HG03064 (cell line): ENCODE measurements around the gene RPSA.
"Not testable (repeated sequence)": the region's sequence is repeated elsewhere in the genome, so short reads cannot be mapped to it uniquely, and the experiment has no call there.

Source experiments
- ATAC-seq: cut with Tn5 transposase; IDR thresholded peaks from one replicate; pipeline ENCODE4 v1.9.1; 2021; ENCODE audit warnings: low read depth; ENCODE audit not compliant: unreplicated experiment

RPSA gene

DNA sequence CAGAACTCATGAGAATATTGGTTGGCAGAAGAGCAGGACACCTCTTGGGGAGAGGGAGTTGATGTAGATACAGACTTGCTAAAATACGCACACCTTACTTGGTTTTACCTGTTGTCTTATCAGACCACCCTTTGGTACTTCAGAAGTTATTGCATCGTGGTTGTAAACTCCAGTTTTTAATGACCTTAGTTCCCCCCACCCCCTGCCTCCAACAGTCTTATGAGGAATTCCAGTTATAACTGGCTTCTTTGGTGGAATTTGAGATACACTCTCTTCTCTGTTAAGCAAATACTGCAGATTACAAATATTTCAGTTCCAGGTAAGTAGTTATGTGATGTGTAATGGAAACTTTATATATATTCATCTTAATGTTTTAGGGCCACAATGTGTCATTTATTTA lies 18.4 kb upstream of the RPSA start:
- ATAC-seq, result no peak

DNA sequence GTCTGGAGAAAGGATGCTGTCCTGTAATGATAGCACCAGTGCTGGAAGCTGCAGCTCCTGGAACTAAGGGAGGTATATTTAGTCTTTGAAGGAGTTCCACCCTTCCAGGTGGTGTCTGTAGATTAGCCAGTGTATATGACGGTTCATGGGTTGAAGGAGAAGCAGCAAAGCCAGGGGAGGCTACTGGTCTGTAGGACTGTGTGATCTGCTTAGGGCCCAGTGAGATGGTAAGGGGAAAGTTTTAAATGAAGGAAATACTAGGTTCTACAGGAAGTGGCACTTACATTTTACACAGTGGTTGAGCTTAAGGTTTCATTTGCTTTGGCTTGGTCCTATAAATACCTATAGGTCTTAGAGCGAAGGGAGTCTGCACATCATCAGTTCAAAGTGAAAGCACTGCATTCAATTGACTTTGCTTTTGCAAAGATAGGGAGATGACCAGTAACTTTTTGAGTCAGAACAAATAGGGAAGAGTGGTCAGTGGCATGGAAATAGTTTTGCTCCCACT lies 17.7 kb upstream of the RPSA start:
- ATAC-seq, result peak; percentile 73

DNA sequence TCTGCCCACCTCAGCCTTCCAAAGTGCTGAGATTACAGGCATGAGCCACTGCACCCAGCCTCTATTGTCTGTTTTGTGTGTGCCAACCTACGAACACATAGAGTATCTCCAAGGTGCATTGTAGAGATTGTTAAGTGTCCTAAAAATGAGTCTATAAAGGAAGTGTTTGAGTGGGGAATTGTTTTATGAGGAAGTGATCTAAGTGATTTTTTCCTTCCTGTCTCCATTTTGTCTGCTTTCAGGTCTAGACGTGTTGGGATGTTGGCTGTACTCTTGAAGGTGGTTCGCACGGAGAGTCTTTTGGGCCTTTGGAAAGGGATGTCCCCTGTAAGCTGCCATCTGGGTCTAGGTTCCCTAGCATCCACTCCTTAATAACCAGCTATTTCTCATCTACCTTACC lies 16.3 kb upstream of the RPSA start:
- no peak for ATAC-seq

DNA sequence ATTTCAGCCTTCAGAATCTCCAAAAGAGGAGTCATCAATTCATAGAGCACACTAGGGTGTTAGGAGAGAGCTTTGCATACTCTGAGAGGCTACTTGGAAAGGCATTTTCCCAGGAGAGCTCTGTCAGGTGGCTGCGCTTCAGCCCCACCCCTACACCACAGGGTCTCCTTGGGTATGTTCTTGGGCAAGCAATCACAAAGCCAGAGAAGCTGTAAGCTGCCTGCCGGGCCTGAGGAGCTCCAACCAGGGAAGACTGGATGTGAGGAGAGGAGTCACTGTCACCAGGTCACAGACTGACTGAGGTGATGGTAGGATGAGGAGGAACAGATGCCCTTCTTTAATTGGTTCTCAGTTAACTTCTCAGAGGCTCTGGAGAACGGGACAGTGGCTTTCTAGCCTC lies 9.8 kb upstream of the RPSA start:
- no peak for ATAC-seq

DNA sequence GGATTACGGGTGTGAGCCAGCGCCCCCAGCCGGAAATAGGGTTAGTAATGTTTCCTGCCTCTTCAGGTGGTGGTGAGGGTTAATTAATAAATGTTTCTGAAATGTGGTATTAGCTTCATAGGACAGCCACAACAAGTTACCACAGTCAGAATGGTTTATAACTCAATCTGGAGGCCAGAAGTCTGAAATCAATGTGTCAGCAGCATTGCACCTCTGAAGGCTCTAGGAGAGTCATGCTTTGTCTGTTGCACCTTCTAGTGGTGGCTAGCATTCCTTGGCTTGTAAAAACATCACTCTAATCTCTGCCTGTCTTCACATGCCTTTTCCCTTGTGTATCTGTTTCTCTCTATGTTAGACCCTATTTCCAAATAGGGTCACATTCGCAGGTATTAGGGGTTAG lies 7.8 kb upstream of the RPSA start:
- ATAC-seq, result no peak

DNA sequence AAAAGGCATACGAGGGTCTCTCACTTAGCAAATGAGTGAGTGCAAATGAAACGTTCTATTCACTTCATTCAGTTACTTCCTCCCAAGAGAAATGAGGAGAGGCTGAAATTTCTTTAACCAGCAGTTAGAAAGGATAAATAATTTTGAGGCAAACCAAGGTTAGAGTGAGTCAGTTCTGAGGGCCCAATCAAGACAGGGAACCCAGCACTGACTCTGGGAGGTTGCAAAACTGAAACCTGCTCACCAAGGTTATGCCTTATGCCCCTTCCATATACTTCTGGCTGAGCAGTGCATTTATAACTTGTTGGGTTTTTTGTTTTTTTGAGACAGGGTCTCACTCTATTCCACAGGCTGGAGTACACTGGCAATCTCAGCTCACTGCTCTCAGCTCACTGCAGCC lies 4.5 kb upstream of the RPSA start:
- ATAC-seq, result no peak

DNA sequence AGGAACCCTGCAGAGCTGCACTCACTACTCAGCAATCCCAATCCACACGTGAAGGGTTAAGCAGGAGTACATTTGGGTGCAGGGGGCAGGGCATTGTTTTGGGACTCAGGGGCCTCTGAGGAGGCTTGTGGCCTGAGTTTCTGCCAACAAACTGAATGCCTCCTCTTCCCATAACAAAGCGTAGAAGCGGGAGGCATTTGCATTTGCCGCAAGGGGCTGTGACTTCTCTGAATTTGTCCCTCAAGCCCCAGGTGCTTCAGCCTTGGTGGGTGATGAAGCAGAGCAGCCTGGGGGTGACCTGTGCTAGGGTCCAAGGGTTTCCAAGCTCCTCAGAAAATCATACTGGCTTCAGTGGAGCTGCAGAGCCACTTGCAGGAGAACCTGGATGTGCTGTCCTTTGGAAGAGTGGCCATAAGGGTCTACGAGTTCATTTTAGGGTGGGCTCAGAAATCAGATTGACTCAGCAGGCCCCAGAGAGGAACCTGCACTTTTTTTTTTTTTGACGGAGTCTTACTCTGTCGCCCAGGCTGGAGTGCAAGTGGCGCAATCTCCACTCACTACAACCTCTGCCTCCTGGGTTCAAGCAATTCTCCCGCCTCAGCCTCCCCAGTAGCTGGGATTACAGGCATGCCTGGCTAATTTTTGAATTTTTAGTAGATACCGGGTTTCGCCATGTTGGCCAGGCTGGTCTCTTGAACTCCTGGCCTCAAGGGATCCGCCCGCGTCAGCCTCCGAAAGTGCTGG lies 1.4 kb upstream of the RPSA start:
- no peak for ATAC-seq

DNA sequence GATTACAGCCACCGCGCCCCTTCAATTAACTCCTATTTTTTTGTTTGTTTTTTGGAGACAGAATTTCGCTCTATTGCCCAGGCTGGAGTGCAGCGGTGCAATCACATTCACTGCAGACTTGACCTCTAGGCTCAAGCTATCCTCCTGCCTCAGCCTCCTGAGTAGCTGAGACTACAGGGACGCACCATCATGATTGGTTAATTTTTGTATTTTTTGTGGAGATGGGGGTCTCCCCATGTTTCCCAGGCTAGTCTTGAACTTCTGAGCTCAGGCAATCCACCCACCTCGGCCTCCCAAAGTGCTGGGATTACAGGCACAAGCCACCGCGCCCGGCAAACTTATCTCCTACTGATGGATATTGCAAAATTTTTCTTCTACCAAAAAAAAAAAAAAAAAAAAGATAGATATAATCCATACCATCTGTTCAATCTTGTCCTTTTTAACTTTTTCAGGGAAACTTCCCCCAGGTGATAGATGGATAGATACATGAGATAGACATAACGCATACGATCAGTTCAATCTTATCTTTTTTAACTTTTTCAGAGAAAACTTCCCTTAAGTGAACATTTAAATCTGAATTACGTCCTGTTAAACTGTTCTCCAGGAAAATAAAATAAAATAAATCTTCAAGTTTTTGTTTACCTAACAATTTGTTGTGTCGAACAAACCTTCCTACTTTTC lies 693 bp upstream of the RPSA start:
- ATAC-seq, result no peak

DNA sequence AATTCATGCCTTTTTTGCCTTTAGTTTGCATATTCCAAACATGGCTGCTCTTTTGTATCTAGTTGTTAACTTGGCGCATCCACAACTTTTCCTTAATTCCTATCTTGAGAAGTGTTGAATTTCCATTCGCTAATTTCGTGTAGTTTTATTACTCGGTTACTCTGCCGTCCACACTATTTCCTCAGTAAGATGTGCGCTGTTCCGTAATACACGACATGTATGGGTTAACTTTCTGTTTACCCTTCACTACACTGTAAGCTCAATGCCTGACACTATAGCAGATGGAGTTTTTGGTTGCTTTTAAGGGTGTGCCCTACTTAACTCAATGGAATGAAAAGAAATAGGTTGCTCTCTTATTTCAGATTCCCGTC lies 724 bp downstream of the RPSA start:
- ATAC-seq, result no peak

DNA sequence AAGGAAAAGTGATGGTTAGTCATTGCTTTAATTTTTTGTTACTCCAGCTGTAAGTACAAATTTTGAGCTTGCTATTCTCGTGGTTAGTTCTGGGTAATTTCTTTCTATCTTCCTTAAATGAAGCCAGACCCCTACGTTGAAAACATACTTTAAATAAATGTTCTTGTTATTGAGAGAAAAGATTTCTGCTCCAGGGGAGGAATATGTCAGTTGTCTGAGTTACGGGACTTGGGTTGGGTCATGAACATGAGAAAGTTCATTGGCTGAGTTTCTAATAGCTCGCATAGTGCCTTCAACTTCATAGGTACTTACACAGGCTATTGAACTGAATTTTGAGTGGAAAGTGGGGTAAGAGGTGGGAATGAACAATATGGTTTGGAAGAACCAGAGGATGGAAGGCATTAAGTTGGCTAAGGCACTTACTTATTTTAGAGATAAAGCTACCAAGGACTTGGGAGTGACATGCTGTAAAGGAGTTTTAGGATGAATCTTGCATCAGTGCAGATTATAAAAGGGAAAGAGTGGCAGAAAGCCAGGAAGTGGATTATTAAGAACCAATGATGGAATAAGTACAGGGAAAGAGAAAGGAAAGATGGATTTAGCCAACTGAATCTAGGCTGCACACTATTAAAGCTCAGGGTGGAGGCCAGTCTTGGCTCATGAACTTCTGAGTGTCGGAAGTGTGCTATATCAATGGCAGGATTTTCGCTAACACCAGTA lies 1.4 kb downstream of the RPSA start:
- ATAC-seq, result no peak

DNA sequence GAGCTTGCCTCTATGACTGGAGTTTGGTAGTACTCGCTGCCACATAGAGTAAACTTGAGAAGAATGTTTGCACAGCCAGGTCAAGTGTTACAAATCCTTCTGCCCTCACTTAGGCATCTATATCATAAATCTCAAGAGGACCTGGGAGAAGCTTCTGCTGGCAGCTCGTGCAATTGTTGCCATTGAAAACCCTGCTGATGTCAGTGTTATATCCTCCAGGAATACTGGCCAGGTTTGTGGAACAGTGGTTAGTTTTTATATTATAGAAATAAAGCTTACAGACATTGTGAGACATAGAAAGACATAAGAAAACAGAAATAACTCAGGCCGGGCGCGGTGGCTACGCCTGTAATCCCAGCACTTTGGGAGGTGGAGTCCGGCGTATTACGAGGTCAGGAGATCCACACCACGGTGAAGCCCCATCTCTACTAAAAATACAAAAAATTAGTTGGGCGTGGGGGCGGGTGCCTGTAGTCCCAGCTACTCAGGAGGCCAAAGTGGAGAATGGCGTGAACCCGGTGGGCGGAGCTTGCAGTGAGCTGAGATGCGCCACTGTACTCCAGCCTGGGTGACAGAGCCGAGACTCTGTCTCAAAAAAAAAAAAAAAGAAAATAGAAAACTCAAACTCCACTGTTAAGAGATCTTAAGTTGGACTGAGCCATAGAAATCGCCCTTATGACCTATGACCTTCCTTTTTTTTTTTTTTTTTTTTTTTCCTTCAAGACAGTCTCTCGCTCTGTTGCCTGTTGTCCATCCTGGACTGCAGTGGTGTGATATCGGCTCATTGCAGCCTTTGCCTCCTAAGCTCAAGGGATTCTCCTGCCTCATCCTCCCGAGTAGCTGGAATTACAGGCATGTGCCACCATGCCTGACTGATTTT lies 2.2 kb downstream of the RPSA start:
- ATAC-seq, result no peak

DNA sequence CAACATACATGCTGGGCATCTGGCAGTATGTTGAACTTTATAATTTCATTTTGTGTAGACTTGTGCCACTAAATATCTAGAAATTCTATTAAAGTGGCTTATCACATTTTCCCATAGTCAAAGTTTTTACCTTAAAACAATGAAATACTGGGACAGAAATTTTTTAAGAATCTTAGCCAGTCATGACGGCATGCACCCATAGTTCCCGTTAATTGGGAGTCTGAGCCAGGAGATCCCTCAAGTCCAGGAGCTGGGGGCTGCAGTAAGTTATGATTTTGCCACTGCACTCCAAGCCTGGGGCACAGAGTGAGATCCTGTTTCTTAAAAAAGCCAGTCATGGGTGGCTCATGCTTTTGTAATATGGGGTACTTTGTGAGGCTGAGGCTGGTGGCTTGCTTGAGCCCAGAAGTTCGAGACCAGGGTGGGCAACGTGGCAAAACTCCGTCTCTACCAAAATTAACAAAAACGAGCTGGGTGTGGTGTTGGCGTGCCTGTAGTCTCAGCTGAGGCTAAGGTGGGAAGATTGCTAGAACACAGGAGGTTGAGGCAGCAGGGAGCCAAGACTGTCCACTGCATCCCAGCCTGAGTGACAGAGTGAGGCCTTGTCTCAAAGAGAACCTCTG lies 3.1 kb downstream of the RPSA start:
- no peak for ATAC-seq

DNA sequence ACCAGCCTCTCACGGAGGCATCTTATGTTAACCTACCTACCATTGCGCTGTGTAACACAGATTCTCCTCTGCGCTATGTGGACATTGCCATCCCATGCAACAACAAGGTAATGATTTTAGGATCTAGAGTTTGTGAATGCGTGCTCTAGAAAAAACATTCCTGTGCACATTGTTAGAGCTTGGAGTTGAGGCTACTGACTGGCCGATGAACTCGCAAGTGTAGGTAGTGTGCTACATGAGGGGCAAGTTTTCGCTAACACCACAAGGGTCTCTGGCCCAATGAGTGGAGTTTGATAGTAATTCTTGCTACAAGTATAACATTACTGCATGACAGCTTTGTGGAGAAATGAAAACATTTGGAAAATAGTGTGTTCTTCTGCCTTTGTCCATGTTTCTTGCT lies 4.4 kb downstream of the RPSA start:
- ATAC-seq, result no peak

DNA sequence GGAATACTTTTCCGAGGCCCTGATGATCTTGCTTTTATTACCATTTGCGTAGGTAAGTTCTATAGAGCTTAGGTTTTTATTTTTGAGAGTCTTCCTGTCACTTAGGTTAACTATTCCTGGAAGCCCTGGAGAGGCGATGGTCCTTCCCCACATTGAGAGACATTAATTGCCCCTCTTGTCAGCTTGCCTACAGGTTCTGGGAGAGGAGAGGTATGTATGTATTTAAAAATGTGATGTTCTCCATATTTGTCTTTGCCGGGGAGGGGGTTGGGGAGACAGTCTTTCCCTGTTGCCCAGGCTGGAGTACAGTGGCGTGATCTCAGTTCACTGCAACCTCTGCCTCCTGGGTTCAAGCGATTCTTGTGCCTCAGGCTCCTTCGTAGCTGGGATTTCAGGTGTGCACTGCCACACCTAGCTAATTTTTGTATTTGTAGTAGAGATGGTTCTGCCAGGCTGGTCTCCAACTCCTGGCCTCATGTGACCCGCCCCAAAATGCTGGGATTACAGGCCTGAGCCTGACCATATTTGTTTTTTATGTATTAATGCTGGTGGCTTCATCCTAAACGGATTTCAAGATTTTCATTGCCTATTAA lies 6.2 kb downstream of the RPSA start:
- ATAC-seq, result no peak

DNA sequence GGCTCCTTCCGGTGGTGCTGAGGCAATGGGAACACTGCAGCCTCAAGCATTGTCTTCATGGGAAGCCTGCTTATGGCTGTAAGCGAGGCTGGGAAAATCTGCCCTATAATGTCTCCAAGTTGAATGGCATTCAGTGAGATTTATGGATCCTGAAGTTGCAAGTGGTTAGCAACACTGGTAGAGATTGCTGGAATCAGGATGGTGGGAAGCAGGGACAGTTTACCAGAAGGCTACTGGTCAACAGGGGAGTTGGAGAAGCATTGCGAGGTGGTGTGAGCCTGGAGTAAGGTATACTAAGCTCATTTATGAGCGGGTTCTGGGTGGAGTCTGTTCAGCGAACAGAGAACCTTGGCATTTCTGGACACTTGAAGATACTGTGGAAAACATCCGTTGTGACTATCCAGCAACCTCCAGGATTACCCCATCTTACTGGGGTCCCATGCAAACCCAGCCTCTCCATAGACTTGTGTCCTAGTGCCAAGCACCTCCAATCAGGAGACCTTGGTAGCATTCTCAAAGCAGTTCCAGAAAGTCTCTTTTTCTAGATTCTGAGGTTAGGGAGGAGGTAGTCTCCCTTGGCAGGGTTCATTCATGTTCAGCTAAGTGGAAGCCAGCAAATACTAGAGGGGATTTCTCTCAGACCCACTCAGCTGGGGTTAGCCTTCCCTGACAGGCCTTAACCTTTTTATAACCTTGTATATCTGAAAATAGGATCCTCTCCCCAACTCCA lies 7.3 kb downstream of the RPSA start:
- ATAC-seq, result no peak

DNA sequence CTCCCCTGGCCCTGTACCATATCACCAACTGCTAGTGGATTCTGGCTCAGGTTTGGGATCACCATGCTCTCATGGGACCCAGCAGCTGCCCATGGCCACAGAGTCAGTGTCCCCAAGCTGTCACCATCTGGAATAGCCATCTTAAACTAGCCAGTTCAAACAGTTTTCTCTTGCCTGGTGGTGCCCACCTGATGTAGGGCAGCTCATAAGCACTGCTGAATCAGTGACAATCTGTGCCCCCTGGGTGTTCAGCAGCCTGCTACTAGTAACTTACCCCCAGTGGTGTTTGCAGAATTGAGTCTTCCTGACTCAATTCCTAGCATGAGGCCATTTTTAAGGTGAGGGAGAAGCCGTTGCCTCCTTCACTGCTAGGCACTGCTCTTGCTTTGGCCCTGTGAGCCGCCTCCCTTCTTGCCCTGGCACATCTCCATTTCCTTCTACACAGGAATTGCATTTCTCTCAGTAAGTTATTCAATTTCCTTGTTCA lies 7.9 kb downstream of the RPSA start:
- ATAC-seq, result no peak

DNA sequence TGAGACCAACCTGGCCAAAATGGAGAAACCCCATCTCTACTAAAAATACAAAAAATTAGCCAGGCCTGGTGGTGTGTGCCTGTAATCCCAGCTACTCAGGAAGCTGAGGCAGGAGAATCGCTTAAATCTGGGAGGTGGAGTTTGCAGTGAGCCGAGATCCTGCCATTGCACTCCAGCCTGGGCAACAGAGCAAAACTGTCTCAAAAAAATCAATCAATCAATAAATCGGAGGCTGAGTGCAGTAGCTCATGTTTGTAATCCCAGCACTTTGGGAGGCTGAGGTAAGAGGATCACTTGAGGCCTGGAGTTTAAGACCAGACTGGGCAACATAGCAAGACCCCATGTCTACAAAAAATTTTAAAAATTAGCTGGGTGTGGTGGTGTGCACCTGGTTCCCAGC lies 8.8 kb downstream of the RPSA start:
- not testable (repeated sequence) for ATAC-seq

DNA sequence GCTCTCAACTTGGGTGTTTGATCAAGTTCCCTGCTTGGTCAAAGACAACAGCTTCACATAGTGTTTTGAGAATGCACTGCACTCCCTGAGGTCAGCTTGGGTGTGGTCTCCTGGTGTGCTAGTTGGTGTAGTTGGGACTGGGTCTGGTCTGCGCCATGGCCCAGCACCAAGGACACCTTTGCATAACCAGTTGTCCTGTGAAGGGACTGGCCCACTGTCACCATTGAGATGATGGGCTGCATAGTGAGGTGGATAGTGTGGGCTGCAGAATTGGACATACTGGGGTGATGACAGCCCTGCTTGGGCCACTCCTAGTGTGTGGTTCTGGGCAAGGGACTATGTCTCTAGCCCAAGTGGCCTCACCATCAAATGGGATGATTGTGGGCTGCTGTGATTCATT lies 9.5 kb downstream of the RPSA start:
- ATAC-seq, result no peak

DNA sequence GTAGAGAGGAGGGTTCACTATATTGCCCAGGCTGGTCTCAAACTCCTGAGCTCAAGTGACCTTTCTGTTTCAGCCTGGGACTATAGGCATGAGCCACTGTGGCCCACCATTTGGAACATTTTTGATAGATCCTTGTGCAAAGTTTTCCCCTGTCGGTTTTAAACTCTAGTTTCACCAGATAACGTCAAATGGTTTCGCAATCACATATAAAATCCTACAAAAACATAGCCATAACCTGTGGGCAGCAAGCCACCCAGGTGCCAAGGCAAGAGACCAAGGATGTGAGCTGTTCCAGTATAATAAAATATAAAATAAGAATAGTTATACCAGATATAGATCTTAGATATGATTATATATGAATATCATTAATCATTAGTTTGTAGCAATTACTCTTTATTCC lies 10.5 kb downstream of the RPSA start:
- ATAC-seq, result not testable (repeated sequence)
